HEK293 (cell line): Measurements from ENCODE around the gene CARD11.

Source experiments
- CTCF ChIA-PET: fragments of 350-600 bp; formaldehyde crosslinking; extraction: SDS; loops from one replicate; lab custom pipeline; 2021; ENCODE audit warnings: antibody characterized with exemption; lab: Yijun Ruan, JAX
- POLR2A ChIA-PET: fragments of 300-600 bp; formaldehyde crosslinking; extraction: SDS; loops from one replicate; lab custom pipeline; 2020; ENCODE audit warnings: antibody characterized with exemption, inconsistent platforms; lab: Yijun Ruan, JAX
- H3K27ac ChIP-seq: fragments of 200-500 bp; sonication (Bioruptor generic); 2 replicates; pipeline ENCODE4 v1.5.1; 2014; ENCODE audit warnings: low read depth, low read length, control low read depth, inconsistent platforms; ENCODE audit errors: extremely low read depth
- H3K36me3 ChIP-seq, 2 experiments: fragments of 200-500 bp in 1 of 2; sonication (Bioruptor generic) in 1 of 2; 1 replicate in 1 of 2; 2 replicates in 1 of 2; pipeline ENCODE4 v1.5.1; 2014 to 2017; ENCODE audit warnings: inconsistent platforms in 2 of 2, low read length in 2 of 2; ENCODE audit not compliant: control insufficient read depth in 2 of 2, insufficient read depth in 1 of 2
- H3K4me1 ChIP-seq: fragments of 200-500 bp; sonication (Bioruptor generic); 2 replicates; pipeline ENCODE4 v1.5.1; 2014; ENCODE audit warnings: mild to moderate bottlenecking, low read length, inconsistent platforms; ENCODE audit not compliant: control insufficient read depth, insufficient read depth
- H3K4me3 ChIP-seq: 2 replicates; pipeline ENCODE4 v1.5.1; 2011; ENCODE audit warnings: low read depth, mild to moderate bottlenecking, control low read depth, low read length, moderate library complexity
- H3K9me3 ChIP-seq: fragments of 200-500 bp; sonication (Bioruptor generic); 2 replicates; pipeline ENCODE4 v1.5.1; 2014; ENCODE audit warnings: low read depth, low read length, inconsistent platforms; ENCODE audit not compliant: control insufficient read depth, insufficient read depth
- KLF10 ChIP-seq: fragments of 450-650 bp; IDR thresholded peaks from 2 replicates; pipeline ENCODE4 v1.5.1; 2018; ENCODE audit warnings: missing biosample characterization, mild to moderate bottlenecking, missing genetic modification characterization
- KLF9 ChIP-seq: fragments of 450-650 bp; formaldehyde crosslinking; IDR thresholded peaks from 2 replicates; pipeline ENCODE4 v1.5.1; 2016; ENCODE audit warnings: missing biosample characterization, missing genetic modification characterization, low read depth
- PATZ1 ChIP-seq: fragments of 450-650 bp; formaldehyde crosslinking; IDR thresholded peaks from 2 replicates; pipeline ENCODE4 v1.5.1; 2016; ENCODE audit warnings: missing biosample characterization, missing genetic modification characterization
- ZBTB44 ChIP-seq: fragments of 450-650 bp; IDR thresholded peaks from 2 replicates; pipeline ENCODE4 v1.5.1; 2018; ENCODE audit warnings: missing biosample characterization, mild to moderate bottlenecking, missing genetic modification characterization
- ZBTB6 ChIP-seq: fragments of 450-650 bp; formaldehyde crosslinking; IDR thresholded peaks from 2 replicates; pipeline ENCODE4 v1.5.1; 2017; ENCODE audit warnings: missing biosample characterization, missing genetic modification characterization
- ZIC2 ChIP-seq: fragments of 450-650 bp; formaldehyde crosslinking; IDR thresholded peaks from 2 replicates; pipeline ENCODE4 v1.5.1; 2016; ENCODE audit warnings: missing biosample characterization, missing genetic modification characterization
- ZNF433 ChIP-seq: fragments of 450-650 bp; formaldehyde crosslinking; IDR thresholded peaks from 2 replicates; pipeline ENCODE4 v1.5.1; 2016; ENCODE audit warnings: missing biosample characterization, missing genetic modification characterization, low read depth
- ZNF555 ChIP-seq: fragments of 450-650 bp; formaldehyde crosslinking; conservative IDR thresholded peaks from 2 replicates; pipeline ENCODE4 v1.5.1; 2017; ENCODE audit warnings: missing biosample characterization, mild to moderate bottlenecking, missing genetic modification characterization, inconsistent platforms
- ZNF600 ChIP-seq: fragments of 450-650 bp; formaldehyde crosslinking; IDR thresholded peaks from 2 replicates; pipeline ENCODE4 v1.5.1; 2016; ENCODE audit warnings: missing biosample characterization, missing genetic modification characterization
- ZNF626 ChIP-seq: fragments of 450-650 bp; sonication (Bioruptor Pico); formaldehyde crosslinking; IDR thresholded peaks from 2 replicates; pipeline ENCODE4 v1.5.1; 2018; ENCODE audit warnings: missing biosample characterization, missing genetic modification characterization, inconsistent platforms
- ZNF658 ChIP-seq: fragments of 450-650 bp; formaldehyde crosslinking; IDR thresholded peaks from 2 replicates; pipeline ENCODE4; 2016; ENCODE audit warnings: missing biosample characterization, missing genetic modification characterization
- ZNF76 ChIP-seq: fragments of 450-650 bp; formaldehyde crosslinking; IDR thresholded peaks from 2 replicates; pipeline ENCODE4; 2016; ENCODE audit warnings: low read depth, missing biosample characterization, missing genetic modification characterization, borderline replicate concordance
- TF ChIP-seq, protein P1 (sequence below): fragments of 450-650 bp; formaldehyde crosslinking; IDR thresholded peaks from 2 replicates; pipeline ENCODE4 v1.5.1; 2017; ENCODE audit warnings: missing biosample characterization, missing genetic modification characterization

Gene CARD11

DNA sequence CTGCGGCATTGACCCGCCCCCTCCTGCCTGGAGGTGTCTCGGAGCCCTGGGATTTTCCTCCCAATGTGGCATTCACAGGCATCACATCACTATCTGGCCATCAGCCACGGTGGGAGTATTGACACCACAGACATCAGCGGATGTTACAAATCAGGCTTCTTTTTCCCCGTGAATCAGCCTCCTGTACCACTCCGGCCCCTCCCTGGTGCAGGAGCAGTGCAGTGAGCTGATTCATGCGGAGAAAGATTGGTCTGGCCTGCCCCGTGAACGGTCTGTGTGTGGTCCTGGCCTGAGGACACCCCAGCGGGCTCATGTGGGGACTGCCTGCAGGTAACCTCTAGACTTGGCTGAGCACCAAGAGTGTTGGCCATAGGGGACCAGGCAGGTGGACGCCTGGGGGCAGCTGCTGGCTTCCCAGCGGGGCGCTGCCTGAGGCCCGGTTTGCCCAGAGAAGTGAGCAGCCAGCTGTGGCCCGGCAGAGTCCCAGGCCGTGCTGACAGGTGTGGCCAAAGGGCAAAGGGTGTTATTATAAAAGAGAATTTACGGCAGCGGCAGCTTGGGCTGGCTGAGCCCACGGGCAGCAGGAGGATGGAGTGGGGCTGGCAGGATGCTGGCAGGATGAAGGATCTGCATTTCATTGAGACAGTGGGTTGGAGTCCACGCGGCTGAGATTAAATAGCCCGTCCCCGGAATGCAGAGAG lies 167.5 kb downstream of the CARD11 start:
- ChIA-PET CTCF (interaction anchor here (0.6 to 2.3 kb wide), 3 partner anchors 11 to 1757 kb away, joined by 3 to 12 read pairs (median 4); no protein-coding TSS in a partner anchor), POLR2A (no interaction called here)
- Histone ChIP-seq H3K4me1 (no peaks in the 10 kb centered on the region), H3K36me3 (no peaks in the 10 kb centered on the region), H3K4me3 (no peak overlapping the region), H3K9me3 (no peaks in the 10 kb centered on the region), H3K27ac (no peak overlapping the region)
- TF ChIP-seq ZIC2 (tag by site-specific recombination) (peak; percentile 97), ZNF433 (tag by site-specific recombination) (no peak)

DNA sequence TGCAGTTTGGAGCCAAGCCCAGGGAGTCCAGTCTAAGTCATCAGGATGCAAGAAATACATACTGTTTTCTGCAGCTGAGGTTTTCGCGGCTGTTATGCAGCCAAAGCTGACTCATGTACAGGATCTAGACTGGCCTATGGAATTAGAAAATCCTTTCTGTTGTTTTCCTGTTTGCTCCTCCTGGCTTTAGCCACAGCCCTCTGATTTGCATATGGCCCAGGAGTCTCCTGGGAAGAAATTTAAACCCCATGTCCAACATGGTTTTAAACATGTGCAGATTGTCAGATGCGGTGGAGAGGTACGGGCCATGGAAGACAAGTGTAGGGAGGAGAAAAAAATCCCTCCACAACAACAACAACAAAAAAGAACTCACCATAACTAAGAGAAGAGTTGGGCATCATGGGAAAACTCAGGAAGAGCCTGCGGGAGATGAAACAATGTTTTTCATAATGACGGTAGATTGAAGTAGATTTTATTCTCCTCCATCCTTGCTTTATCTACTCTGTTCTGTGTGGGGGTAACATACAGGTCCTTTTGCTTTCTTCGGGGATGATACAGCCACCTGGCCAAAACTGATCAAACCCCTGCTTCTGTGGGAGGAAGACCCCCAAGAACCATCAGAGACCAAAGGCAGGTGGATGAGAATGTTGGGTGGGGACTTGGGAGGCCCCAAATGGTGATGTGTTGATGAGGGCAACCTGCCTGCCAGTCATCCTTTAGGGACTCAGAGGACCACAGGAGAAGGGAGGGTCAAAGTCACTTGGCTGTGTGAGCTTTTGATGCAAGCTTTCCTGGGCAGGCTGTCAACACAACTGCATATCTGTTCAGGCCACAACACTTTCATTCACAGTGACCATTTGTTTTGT lies 169.7 kb downstream of the CARD11 start:
- Histone ChIP-seq H3K9me3 (no peaks in the 10 kb centered on the region), H3K4me1 (no peaks in the 10 kb centered on the region), H3K27ac (no peak overlapping the region), H3K4me3 (no peak overlapping the region), H3K36me3 (no peaks in the 10 kb centered on the region)
- TF ChIP-seq KLF9 (no peak), KLF10 (tag by site-specific recombination) (no peak), ZBTB44 (tag by site-specific recombination) (peak; percentile 66), ZNF658 (no peak), ZNF555 (tag by site-specific recombination) (no peak), ZBTB6 (tag by site-specific recombination) (no peak), PATZ1 (tag by site-specific recombination) (no peak), ZNF76 (tag by site-specific recombination) (peak; percentile 90), ZNF600 (tag by site-specific recombination) (0 out of 2 replicates have a peak, but pooled peaks have one; percentile 17), ZNF626 (tag by site-specific recombination) (no peak)
- TF ChIP-seq, protein P1, sequence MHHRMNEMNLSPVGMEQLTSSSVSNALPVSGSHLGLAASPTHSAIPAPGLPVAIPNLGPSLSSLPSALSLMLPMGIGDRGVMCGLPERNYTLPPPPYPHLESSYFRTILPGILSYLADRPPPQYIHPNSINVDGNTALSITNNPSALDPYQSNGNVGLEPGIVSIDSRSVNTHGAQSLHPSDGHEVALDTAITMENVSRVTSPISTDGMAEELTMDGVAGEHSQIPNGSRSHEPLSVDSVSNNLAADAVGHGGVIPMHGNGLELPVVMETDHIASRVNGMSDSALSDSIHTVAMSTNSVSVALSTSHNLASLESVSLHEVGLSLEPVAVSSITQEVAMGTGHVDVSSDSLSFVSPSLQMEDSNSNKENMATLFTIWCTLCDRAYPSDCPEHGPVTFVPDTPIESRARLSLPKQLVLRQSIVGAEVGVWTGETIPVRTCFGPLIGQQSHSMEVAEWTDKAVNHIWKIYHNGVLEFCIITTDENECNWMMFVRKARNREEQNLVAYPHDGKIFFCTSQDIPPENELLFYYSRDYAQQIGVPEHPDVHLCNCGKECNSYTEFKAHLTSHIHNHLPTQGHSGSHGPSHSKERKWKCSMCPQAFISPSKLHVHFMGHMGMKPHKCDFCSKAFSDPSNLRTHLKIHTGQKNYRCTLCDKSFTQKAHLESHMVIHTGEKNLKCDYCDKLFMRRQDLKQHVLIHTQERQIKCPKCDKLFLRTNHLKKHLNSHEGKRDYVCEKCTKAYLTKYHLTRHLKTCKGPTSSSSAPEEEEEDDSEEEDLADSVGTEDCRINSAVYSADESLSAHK (tag by site-specific recombination), result no peak
- CTCF ChIA-PET, result interaction anchor here (0.6 to 2.3 kb wide), 3 partner anchors 9 to 115 kb away, joined by 3 to 12 read pairs (median 3); no protein-coding TSS in a partner anchor
- POLR2A ChIA-PET, result no interaction called here
